ENCODE data around the gene ADGRV1.

DNA sequence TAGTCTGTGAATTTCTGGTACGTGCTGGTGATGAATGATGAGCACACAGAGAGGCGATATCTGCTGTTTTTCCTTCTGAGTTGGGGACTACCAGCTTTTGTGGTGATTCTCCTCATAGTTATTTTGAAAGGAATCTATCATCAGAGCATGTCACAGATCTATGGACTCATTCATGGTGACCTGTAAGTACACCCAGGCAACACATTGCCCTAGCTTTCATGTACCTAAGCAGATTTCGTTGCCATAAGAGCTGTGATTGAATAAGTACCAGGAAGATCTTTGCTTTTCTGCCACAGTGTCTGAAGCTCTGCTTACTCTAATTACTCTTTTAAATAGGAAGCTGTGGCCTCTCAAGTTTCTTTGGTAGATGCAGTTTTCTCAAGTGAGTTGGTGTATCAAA, 426.7 kb downstream of the ADGRV1 start:
- TF ChIP-seq, protein P1, sequence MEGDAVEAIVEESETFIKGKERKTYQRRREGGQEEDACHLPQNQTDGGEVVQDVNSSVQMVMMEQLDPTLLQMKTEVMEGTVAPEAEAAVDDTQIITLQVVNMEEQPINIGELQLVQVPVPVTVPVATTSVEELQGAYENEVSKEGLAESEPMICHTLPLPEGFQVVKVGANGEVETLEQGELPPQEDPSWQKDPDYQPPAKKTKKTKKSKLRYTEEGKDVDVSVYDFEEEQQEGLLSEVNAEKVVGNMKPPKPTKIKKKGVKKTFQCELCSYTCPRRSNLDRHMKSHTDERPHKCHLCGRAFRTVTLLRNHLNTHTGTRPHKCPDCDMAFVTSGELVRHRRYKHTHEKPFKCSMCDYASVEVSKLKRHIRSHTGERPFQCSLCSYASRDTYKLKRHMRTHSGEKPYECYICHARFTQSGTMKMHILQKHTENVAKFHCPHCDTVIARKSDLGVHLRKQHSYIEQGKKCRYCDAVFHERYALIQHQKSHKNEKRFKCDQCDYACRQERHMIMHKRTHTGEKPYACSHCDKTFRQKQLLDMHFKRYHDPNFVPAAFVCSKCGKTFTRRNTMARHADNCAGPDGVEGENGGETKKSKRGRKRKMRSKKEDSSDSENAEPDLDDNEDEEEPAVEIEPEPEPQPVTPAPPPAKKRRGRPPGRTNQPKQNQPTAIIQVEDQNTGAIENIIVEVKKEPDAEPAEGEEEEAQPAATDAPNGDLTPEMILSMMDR (IDR thresholded peaks at IDR 0.05; ENCODE audit: insufficient read depth, low read depth, low read length) = no peak
- TF ChIP-seq EZH2 (IDR thresholded peaks at IDR 0.05; ENCODE audit: insufficient read depth, low read length) = no peak
